Stimulated activated CD8-positive, alpha-beta memory T cell treated with anti-CD3 and anti-CD28 coated beads, Interleukin-15, amount 100 ng/mL, for 1 hour (primary cell): Measurements from ENCODE around the gene PLXND1.

Source experiments
- DNase-seq: peaks from one replicate; pipeline ENCODE4 v3.0.0-alpha.2; 2020; ENCODE audit warnings: low read depth

The PLXND1 gene

DNA sequence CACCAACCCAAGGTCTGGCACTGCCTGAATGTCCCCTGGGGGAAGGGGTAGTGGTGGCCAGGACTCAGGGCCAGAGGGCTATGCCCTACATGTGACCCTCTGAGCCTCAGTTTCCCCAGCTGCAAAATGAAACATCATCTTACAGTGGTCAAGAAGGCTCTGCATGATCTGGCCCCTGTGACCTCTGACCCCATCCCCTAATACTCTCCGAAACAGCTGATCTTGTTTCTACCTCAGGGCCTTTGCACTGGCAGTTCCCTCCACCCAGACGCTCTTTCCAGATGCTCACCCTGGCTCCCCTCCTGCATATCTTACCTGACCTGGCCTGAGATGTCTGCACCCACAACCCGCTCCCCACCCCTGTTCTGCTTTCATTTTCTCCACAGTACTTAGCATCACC, 21.8 kb downstream of the PLXND1 start:
- DNase-seq: no peak

DNA sequence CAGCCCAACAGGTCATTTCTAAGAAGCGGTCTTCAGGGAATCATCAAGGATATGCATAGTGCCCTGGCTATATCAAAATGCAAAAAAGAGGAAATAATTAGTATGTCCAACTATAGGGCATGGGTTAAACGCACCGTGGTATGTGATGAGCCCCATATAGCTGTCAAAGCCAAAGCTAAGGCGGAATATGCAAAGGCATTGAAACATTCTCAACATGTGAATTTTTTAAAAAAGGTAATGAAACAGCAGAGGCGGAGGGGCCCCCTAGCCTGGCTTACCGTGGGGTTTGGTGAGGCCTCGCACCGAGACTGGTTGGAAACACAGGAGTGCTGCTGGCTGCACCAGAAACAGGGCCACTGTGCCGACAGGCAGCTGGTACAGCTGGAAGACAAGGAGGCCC, 23.2 kb downstream of the PLXND1 start:
- DNase-seq: no peak

DNA sequence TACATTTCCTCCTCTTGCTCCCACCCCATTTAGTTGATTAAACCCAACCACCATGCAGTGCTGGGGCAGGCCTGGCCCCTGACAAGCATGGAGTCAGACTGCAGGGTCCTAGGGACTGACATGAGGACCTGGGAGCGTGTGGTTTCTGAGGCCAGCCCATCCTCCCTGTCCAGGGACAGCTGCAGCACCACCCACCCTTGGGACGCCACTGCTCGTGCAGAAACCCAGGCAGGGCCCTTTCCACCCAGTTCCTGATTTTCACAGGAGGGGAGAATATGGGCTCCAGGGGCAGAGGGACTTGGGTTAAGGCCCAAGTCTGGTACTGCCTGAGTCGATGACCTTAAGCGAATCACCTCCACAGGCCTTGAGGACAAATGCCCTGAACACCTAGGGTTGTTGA, 23.7 kb downstream of the PLXND1 start:
- DNase-seq: no peak

GRCh38 chr3:129581623-129582022, 24.9 kb downstream of the PLXND1 start:
- no peak for DNase-seq

- no peak for DNase-seq
Measured at GRCh38 chr3:129579991-129580390, 26.5 kb downstream of the PLXND1 start.

DNA sequence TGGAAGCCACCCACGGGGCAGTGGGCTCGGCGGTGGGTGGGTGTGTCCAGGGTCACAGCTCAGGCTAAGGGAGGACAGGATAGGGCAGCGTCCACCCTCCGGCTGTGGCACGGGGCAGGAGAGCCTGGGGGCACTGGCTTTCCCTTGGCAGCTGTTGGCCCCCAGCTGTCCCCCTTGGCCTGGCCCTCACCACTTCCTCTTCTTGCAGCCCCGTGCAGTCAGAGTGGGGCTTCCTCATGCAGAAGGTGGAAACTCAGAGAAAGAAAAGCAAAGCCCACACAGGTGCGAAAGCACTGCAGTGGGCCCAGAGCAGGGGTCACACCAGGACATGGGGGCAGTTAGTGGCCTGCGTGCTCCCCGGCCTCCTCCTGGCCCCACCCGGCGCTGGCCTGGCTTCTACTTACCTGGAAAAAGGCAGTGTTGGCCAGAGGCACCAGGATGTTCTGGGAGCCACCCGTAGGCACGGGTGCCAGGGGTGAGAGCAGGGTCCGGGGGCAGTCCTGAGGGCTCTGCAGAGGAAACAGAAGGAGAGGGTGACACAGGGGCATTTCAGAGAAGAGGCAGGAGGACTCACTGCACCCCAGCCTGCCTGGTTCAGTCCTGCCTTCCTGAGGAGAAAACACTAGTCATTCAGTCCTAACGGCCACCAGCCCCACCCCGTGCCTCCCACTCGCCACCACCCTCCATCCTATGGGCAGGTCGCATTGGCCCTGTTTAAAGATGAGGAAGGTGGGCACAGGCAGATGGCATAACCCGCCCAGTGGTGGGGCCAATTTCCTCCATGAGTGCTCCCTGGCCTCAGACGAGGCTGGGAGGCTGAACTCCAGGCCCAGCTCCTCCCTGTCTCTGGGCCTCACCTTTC, 28.3 kb downstream of the PLXND1 start:
- no peak for DNase-seq

GRCh38 chr3:129577366-129577765, 29.1 kb downstream of the PLXND1 start:
- no peak for DNase-seq

- peak; percentile 21 for DNase-seq
Measured at GRCh38 chr3:129576514-129577352, 29.7 kb downstream of the PLXND1 start.

DNA sequence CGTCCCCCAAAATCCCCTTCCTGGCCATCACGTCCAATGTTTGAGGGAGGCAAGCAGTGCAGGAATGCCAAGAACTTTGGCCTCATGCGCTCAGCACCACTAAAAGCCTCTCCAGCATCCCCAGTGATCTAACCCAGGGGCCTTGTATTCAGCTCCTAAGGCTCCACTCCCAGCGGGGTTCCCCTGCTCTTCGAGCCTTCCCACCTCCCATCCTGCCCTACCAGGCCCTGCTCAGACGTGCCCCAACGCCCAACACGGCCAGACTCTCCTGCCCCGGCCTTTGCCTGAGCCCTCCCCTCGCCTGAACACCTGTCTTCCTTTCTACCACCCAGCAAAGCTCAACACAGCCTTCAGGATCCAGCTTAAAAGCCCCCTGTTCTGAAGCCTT, 30.5 kb downstream of the PLXND1 start:
- no peak for DNase-seq

DNA sequence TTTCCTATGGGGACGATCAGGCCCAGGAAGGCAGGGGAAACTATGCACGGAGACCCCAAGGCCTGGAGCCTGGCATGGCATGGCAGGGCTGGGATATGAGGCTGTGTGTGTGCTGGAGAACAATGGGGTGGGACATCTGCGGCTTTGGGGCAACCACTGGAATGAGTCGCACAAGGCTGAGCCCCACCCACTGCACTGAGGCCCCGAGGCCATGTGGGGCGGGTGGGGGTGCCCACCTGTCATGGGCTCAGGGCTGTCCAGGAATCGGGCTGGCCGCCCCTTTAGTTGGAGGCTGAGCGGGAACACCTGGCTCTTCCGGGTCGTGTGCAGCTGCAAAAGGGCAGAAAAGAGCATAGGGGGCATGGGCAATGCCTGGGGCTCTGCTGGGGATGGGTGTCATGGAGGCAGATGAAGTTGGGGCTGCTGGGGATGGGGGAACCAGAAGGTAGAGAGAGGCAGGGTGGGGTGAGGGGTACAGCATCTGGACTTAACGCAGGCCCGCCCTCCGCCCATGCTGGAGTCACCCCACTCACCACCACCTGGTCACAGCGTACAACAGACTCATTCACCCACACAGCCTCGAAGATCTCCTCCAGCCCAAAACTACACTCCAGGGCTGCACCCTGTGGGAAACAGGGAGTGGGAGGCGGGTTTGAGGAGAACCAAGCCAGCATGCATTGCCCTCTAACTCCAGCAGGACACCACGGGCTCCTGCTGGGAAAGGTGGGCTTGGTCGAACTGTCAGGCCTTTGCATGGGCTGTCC, 31.1 kb downstream of the PLXND1 start:
- no peak for DNase-seq

GRCh38 chr3:129574206-129574605, 32.3 kb downstream of the PLXND1 start:
- DNase-seq: no peak

DNA sequence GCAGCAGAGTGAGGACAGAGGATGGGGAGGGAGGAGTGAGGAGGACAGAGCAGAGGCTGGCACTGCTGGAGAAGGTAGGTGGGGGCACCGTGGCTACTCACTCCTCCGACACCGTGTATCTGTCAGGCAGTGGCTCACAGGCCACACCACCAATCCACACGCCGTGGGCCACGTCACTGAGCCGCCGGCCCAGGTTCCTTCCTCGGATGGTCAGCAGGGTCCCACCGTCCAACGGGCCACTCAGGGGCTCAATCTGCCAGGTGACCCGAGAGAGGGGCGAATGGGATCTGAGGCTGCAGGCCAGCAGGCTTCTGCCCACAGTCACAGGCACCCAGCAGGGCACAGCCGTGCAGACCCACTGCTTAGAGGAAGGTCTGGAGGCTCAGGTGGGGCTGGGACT, 33.0 kb downstream of the PLXND1 start:
- no peak for DNase-seq

DNA sequence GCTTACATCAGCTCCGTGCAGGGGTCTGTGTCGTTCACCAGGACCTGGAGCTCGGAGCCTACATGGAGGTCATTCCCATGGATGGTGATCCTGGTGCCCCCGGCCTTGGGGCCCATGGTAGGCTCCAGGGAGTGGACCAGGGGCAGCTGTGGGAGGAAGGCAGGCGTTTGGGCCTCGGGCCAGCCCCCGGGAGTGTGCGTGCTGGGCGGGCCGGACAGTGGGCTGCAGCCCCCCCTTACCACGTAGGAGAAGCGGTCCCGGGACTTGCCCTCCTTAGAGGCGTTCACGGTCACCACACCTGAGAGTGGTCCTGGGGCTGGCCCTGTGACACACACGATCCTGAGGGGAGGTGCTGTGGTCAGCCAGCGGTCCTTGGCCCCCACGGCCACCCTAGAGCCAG, 33.9 kb downstream of the PLXND1 start:
- no peak for DNase-seq

GRCh38 chr3:129571605-129572547, 34.6 kb downstream of the PLXND1 start:
- DNase-seq: no peak

DNA sequence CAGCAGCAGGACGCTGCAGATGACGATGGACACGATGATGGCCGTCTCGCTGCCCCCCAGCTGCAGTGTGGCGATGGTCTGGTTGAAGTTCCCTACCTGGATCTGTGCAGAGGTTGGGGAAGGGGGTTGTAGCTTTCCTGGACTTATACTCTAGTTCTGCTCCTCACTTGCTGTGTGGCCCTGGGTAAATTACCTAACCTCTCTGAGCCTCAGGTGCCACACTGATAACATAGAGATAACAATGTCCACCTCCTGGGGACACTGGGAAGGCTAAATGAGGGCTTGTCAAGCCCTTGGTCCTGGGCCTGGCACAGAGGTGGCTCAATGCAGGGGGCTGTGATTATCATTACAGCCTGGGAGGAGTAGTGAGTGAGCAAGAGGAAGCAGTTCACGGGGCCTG, 36.6 kb downstream of the PLXND1 start:
- DNase-seq: no peak

DNA sequence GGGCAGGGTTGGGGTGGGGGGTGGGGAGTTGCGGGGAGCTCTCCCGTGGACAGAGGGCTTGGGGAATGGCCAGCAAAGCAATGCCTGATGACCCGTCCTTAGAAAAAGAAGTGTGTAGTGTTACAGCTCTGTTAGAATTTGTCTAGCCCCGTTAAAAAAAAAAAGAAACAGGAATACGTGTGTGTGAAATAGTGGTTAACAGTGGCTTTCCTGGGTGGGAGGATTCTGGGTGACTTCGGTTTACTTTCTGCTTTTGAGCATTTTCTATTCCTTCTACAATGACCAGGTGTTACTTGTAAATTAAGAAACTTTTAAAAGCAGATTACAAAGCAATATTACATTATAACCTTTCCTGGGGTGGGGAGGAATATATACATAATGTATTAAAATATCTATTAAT, 38.5 kb downstream of the PLXND1 start:
- DNase-seq: no peak

DNA sequence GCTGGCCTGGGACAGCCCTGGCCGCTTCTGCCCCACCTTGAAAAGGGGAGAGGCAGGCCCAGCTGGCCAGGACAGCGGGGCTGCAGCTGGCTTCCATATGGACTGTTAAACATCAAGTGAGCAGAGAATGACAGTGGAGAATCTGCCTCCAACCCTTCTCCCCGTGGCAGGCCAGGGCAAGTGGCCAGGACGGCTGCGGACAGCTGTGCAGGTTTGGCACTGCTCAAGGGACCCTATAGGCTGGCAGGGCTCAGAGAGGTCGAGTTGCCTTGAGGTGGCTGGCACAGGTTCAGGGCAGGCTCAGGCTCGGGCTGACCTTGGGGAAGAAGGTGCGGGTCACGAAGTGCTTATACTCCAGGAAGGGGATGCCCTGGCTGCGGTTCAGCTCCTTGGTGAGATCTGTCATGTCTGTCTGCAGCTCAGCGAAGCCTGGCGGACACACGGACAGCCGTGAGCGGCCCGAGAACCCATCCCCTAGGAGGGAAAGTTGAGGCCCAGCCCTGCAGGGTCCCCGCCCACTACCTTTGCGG, 39.2 kb downstream of the PLXND1 start:
- DNase-seq: no peak

DNA sequence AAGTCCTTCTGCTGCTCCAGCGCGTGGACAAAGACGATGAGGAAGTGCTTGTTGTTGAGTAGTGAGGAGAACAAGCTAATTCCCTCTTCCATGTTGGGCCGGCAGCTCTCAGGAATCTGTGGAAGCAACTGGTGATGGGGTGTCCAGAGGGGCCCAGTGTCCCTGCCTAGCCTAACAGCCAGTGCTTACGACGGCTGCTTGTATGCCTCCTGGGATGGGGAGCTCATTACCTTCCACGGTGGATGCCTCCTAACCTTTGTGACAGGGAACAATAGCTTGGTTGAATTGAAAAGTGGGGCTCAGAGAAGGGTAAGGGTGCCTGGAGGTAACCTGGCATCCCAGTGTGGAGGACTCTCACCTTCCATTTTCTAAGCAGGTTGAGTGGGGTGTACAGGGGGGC, 40.6 kb downstream of the PLXND1 start:
- DNase-seq: no peak

GRCh38 chr3:129564981-129565644, 41.4 kb downstream of the PLXND1 start:
- DNase-seq: no peak

DNA sequence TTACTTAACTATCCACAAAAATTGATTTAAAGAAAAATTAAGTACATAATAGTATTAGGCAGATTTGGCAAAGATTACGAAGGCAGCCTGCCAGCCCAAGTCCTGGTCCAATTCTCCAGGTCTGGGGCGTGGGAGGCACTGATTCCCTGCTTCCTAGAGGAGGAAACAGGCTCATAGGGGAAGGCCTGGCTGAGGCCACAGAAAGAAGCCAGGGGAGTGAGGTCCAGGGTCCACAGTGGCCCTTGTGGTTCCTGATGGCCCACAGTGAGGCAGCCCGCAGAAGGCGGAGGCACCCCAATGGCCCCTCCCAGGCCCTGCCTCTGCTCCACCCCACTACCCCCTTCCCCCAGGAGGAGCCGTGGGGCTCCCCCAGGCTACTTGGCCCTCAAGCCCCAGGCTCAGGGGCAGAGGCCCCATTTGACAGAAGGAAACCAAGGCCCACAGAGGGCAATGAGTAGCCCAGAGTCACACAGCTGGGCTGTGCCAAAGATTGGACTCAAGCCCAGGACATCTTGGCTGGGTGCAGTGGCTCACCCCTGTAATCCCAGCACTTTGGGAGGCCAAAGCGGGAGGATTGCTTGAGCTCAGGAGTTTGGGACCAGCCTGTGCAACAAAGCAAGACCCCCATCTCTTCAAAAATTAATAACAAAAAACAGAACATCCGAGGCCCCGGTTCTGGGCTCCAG, 42.5 kb downstream of the PLXND1 start:
- DNase-seq: no peak
